HEK293 (cell line): ENCODE data around the gene PNPLA6.

Source experiments
- GLIS1 ChIP-seq: fragments of 450-650 bp; formaldehyde crosslinking; IDR thresholded peaks from 2 replicates; pipeline ENCODE4 v1.5.1; 2016; ENCODE audit warnings: missing biosample characterization, missing genetic modification characterization
- KLF1 ChIP-seq: fragments of 450-650 bp; formaldehyde crosslinking; IDR thresholded peaks from 2 replicates; pipeline ENCODE4 v1.5.1; 2016; ENCODE audit warnings: missing biosample characterization, missing genetic modification characterization
- KLF7 ChIP-seq: fragments of 450-650 bp; formaldehyde crosslinking; IDR thresholded peaks from 2 replicates; pipeline ENCODE4 v1.5.1; 2016; ENCODE audit warnings: missing biosample characterization, missing genetic modification characterization, borderline replicate concordance
- MZF1 ChIP-seq: fragments of 450-650 bp; formaldehyde crosslinking; IDR thresholded peaks from 2 replicates; pipeline ENCODE4 v1.5.1; 2017; ENCODE audit warnings: missing biosample characterization, missing genetic modification characterization, borderline replicate concordance
- OVOL3 ChIP-seq: fragments of 450-650 bp; formaldehyde crosslinking; IDR thresholded peaks from 2 replicates; pipeline ENCODE4 v1.5.1; 2016; ENCODE audit warnings: missing biosample characterization, missing genetic modification characterization
- PRDM2 ChIP-seq: fragments of 450-650 bp; formaldehyde crosslinking; IDR thresholded peaks from 2 replicates; pipeline ENCODE4 v1.5.1; 2016; ENCODE audit warnings: missing biosample characterization, missing genetic modification characterization, borderline replicate concordance
- PRDM6 ChIP-seq: fragments of 450-650 bp; formaldehyde crosslinking; IDR thresholded peaks from 2 replicates; pipeline ENCODE4 v1.5.1; 2017; ENCODE audit warnings: missing biosample characterization, missing genetic modification characterization
- SALL2 ChIP-seq: fragments of 450-650 bp; formaldehyde crosslinking; IDR thresholded peaks from 2 replicates; pipeline ENCODE4 v1.5.0; 2017; ENCODE audit warnings: missing biosample characterization, mild to moderate bottlenecking, missing genetic modification characterization, borderline replicate concordance
- TSHZ1 ChIP-seq: fragments of 450-650 bp; formaldehyde crosslinking; IDR thresholded peaks from 2 replicates; pipeline ENCODE4 v1.5.1; 2016; ENCODE audit warnings: missing biosample characterization, missing genetic modification characterization, borderline replicate concordance
- ZNF114 ChIP-seq: fragments of 450-650 bp; formaldehyde crosslinking; IDR thresholded peaks from 2 replicates; pipeline ENCODE4 v1.5.0; 2017; ENCODE audit warnings: missing biosample characterization, missing genetic modification characterization
- ZNF138 ChIP-seq: fragments of 450-650 bp; formaldehyde crosslinking; IDR thresholded peaks from 2 replicates; pipeline ENCODE4 v1.5.1; 2016; ENCODE audit warnings: missing biosample characterization, missing genetic modification characterization, borderline replicate concordance
- ZNF169 ChIP-seq: fragments of 450-650 bp; formaldehyde crosslinking; IDR thresholded peaks from 2 replicates; pipeline ENCODE4 v1.5.1; 2016; ENCODE audit warnings: missing biosample characterization, missing genetic modification characterization
- ZNF2 ChIP-seq: fragments of 450-650 bp; formaldehyde crosslinking; IDR thresholded peaks from 2 replicates; pipeline ENCODE4 v1.5.1; 2016; ENCODE audit warnings: missing biosample characterization, missing genetic modification characterization
- ZNF221 ChIP-seq: fragments of 450-650 bp; formaldehyde crosslinking; IDR thresholded peaks from 2 replicates; pipeline ENCODE4 v1.5.1; 2017; ENCODE audit warnings: missing biosample characterization, missing genetic modification characterization, borderline replicate concordance
- ZNF266 ChIP-seq: fragments of 450-650 bp; formaldehyde crosslinking; IDR thresholded peaks from 2 replicates; pipeline ENCODE4 v1.5.1; 2016; ENCODE audit warnings: missing biosample characterization, missing genetic modification characterization, low read depth
- ZNF292 ChIP-seq: fragments of 450-650 bp; formaldehyde crosslinking; IDR thresholded peaks from 2 replicates; pipeline ENCODE4 v1.5.1; 2016; ENCODE audit warnings: low read depth, missing biosample characterization, missing genetic modification characterization, borderline replicate concordance
- ZNF324 ChIP-seq: fragments of 450-650 bp; formaldehyde crosslinking; IDR thresholded peaks from 2 replicates; pipeline ENCODE4 v1.5.1; 2016; ENCODE audit warnings: missing biosample characterization, missing genetic modification characterization
- ZNF391 ChIP-seq: fragments of 450-650 bp; formaldehyde crosslinking; IDR thresholded peaks from 2 replicates; pipeline ENCODE4 v1.5.1; 2016; ENCODE audit warnings: low read depth, missing biosample characterization, missing genetic modification characterization, borderline replicate concordance
- ZNF416 ChIP-seq: fragments of 450-650 bp; formaldehyde crosslinking; IDR thresholded peaks from 2 replicates; pipeline ENCODE4 v1.5.1; 2016; ENCODE audit warnings: missing biosample characterization, missing genetic modification characterization
- ZNF48 ChIP-seq: fragments of 450-650 bp; formaldehyde crosslinking; IDR thresholded peaks from 2 replicates; pipeline ENCODE4 v1.5.1; 2016; ENCODE audit warnings: missing biosample characterization, missing genetic modification characterization
- ZNF549 ChIP-seq: fragments of 450-650 bp; IDR thresholded peaks from 2 replicates; pipeline ENCODE4 v1.5.1; 2018; ENCODE audit warnings: missing biosample characterization, missing genetic modification characterization, mild to moderate bottlenecking, inconsistent platforms, moderate library complexity
- ZNF629 ChIP-seq: fragments of 450-650 bp; formaldehyde crosslinking; IDR thresholded peaks from 2 replicates; pipeline ENCODE4 v1.5.1; 2017; ENCODE audit warnings: missing biosample characterization, missing genetic modification characterization
- ZNF660 ChIP-seq: fragments of 450-650 bp; IDR thresholded peaks from 2 replicates; pipeline ENCODE4 v1.5.1; 2018; ENCODE audit warnings: missing biosample characterization, mild to moderate bottlenecking, missing genetic modification characterization
- ZNF768 ChIP-seq: fragments of 450-650 bp; formaldehyde crosslinking; IDR thresholded peaks from 2 replicates; pipeline ENCODE4 v1.5.1; 2018; ENCODE audit warnings: missing biosample characterization, mild to moderate bottlenecking, missing genetic modification characterization
- ZSCAN18 ChIP-seq: fragments of 450-650 bp; formaldehyde crosslinking; IDR thresholded peaks from 2 replicates; pipeline ENCODE4 v1.5.1; 2016; ENCODE audit warnings: missing biosample characterization, missing genetic modification characterization
- ZSCAN5A ChIP-seq: fragments of 450-650 bp; formaldehyde crosslinking; IDR thresholded peaks from 2 replicates; pipeline ENCODE4 v1.5.1; 2016; ENCODE audit warnings: missing biosample characterization, missing genetic modification characterization

The PNPLA6 gene

GRCh38 chr19:7488736-7489353 lies 46.7 kb upstream of the PNPLA6 start, which contains the start of gene PEX11G (continued):
- no peak for TF ChIP-seq ZNF324 (tag by site-specific recombination)
- TF ChIP-seq ZNF629 (tag by site-specific recombination): peak; percentile 99
- TF ChIP-seq ZNF549 (tag by site-specific recombination): no peak
- 0 out of 2 replicates have a peak, but pooled peaks have one; percentile 9 for TF ChIP-seq TSHZ1 (tag by site-specific recombination)
- no peak for TF ChIP-seq ZSCAN18 (tag by site-specific recombination)
- TF ChIP-seq ZNF138 (tag by site-specific recombination): no peak
- no peak for TF ChIP-seq ZNF48 (tag by site-specific recombination)
- TF ChIP-seq ZNF768 (tag by site-specific recombination): no peak
- TF ChIP-seq PRDM2 (tag by site-specific recombination): no peak
- TF ChIP-seq GLIS1 (tag by site-specific recombination): peak; percentile 70
- no peak for TF ChIP-seq ZNF221 (tag by site-specific recombination)
- no peak for TF ChIP-seq PRDM6 (tag by site-specific recombination)
- TF ChIP-seq KLF7 (tag by site-specific recombination): no peak
- no peak for TF ChIP-seq ZNF391 (tag by site-specific recombination)
- TF ChIP-seq ZNF114 (tag by site-specific recombination): no peak
- TF ChIP-seq SALL2 (tag by site-specific recombination): no peak
- no peak for TF ChIP-seq ZSCAN5A (tag by site-specific recombination)
- no peak for TF ChIP-seq ZNF416 (tag by site-specific recombination)
- no peak for TF ChIP-seq MZF1 (tag by site-specific recombination)
- peak; percentile 40 for TF ChIP-seq KLF1 (tag by site-specific recombination)
- TF ChIP-seq ZNF660 (tag by site-specific recombination): peak; percentile 67; the same call in 1 of the 2 replicates
- TF ChIP-seq ZNF169: no peak
- no peak for TF ChIP-seq ZNF2 (tag by site-specific recombination)
- TF ChIP-seq OVOL3 (tag by site-specific recombination): no peak
- TF ChIP-seq ZNF266: no peak
- TF ChIP-seq ZNF292: no peak
